Progenitor cell of endocrine pancreas (in vitro differentiated cells): ENCODE results near the gene ADAM12. TPM values are rescaled to one million over a fixed set of nuclear protein-coding genes. Genes with fewer than 3 reads are reported as not detected.
"Not testable (repeated sequence)": the region's sequence is repeated elsewhere in the genome, so short reads cannot be mapped to it uniquely, and the experiment has no call there.

Experiments
- DNase-seq: peaks from one replicate; pipeline ENCODE4 v3.0.0; 2021; ENCODE audit warnings: low spot score; ENCODE audit not compliant: unreplicated experiment
- H3K27ac Mint-ChIP-seq: 2 replicates; pipeline ENCODE4 v1.8.0; 2021; ENCODE audit warnings: mild to moderate bottlenecking, moderate library complexity, mixed read lengths
- H3K27me3 Mint-ChIP-seq: 2 replicates; pipeline ENCODE4 v1.8.0; 2021; ENCODE audit warnings: mixed read lengths
- H3K36me3 Mint-ChIP-seq: 2 replicates; pipeline ENCODE4 v1.8.0; 2022; ENCODE audit warnings: mixed read lengths; ENCODE audit not compliant: insufficient read depth
- H3K4me1 Mint-ChIP-seq: 2 replicates; pipeline ENCODE4 v1.8.0; 2021; ENCODE audit warnings: low read depth, mixed read lengths
- H3K4me3 Mint-ChIP-seq: 2 replicates; pipeline ENCODE4 v1.8.0; 2021; ENCODE audit warnings: low read depth, mild to moderate bottlenecking, moderate library complexity, mixed read lengths
- H3K9me3 Mint-ChIP-seq: 2 replicates; pipeline ENCODE4 v1.8.0; 2021; ENCODE audit warnings: low read depth, mixed read lengths
- CTCF ChIP-seq: fragments of 200-600 bp; sonication (generic); IDR thresholded peaks from one replicate; pipeline ENCODE4 v1.5.0; 2021; ENCODE audit warnings: antibody characterized with exemption, mild to moderate bottlenecking; ENCODE audit not compliant: unreplicated experiment
- total RNA-seq: library from RNA; stranded (reverse); gene quantifications from 2 replicates; pipeline ENCODE4 v1.2.1, GENCODE V29; 2021

The ADAM12 gene
- total RNA-seq, 1 donor from 2014 or later, result 1.8 TPM

- Mint-ChIP-seq H3K4me1 (peaks cover 6% of the 10 kb centered on the region), H3K27ac (no peak overlapping the region), H3K36me3 (no peaks in the 10 kb centered on the region), H3K9me3 (peaks cover under 1% of the 10 kb centered on the region), H3K27me3 (peaks cover 21% of the 10 kb centered on the region), H3K4me3 (no peak overlapping the region)
- no peak for TF ChIP-seq CTCF
- DNase-seq, result no peak
Measured at GRCh38 chr10:125979976-125980375, 408.3 kb downstream of the ADAM12 start.

GRCh38 chr10:125976960-125977605 lies 411.2 kb downstream of the ADAM12 start:
- Mint-ChIP-seq H3K36me3 (no peaks in the 10 kb centered on the region), H3K9me3 (peaks cover 3% of the 10 kb centered on the region), H3K4me3 (no peak overlapping the region), H3K4me1 (peaks cover 2% of the 10 kb centered on the region), H3K27me3 (peaks cover 18% of the 10 kb centered on the region), H3K27ac (no peak overlapping the region)
- DNase-seq, result no peak
- peak; percentile 22 for TF ChIP-seq CTCF

GRCh38 chr10:125970077-125970630 lies 418.1 kb downstream of the ADAM12 start:
- DNase-seq, H3K4me3 Mint-ChIP-seq, H3K4me1 Mint-ChIP-seq, H3K36me3 Mint-ChIP-seq, H3K27ac Mint-ChIP-seq, H3K27me3 Mint-ChIP-seq: not testable (repeated sequence)
- peaks cover 12% of the 10 kb centered on the region for H3K9me3 Mint-ChIP-seq

GRCh38 chr10:125967533-125967932 lies 420.7 kb downstream of the ADAM12 start:
- Mint-ChIP-seq H3K27ac (no peak overlapping the region), H3K4me1 (no peaks in the 10 kb centered on the region), H3K36me3 (peaks cover 5% of the 10 kb centered on the region), H3K27me3 (peaks cover 4% of the 10 kb centered on the region), H3K9me3 (peaks cover 12% of the 10 kb centered on the region), H3K4me3 (no peak overlapping the region)
- no peak for TF ChIP-seq CTCF
- DNase-seq, result no peak

- Mint-ChIP-seq H3K27ac (no peak overlapping the region), H3K36me3 (peaks cover 1% of the 10 kb centered on the region), H3K27me3 (peaks cover 4% of the 10 kb centered on the region), H3K4me3 (no peak overlapping the region), H3K9me3 (peaks cover 11% of the 10 kb centered on the region), H3K4me1 (no peaks in the 10 kb centered on the region)
- no peak for DNase-seq
- no peak for TF ChIP-seq CTCF
Measured at GRCh38 chr10:125964558-125964957, 423.7 kb downstream of the ADAM12 start.
